ENCODE results near the gene PLEKHO2. TPM values are rescaled to one million over a fixed set of nuclear protein-coding genes. Genes with fewer than 3 reads are reported as not detected.

Gene PLEKHO2
- polyA plus RNA-seq, 3 donors: 54.1 to 93.5 (median 78.0) TPM

DNA sequence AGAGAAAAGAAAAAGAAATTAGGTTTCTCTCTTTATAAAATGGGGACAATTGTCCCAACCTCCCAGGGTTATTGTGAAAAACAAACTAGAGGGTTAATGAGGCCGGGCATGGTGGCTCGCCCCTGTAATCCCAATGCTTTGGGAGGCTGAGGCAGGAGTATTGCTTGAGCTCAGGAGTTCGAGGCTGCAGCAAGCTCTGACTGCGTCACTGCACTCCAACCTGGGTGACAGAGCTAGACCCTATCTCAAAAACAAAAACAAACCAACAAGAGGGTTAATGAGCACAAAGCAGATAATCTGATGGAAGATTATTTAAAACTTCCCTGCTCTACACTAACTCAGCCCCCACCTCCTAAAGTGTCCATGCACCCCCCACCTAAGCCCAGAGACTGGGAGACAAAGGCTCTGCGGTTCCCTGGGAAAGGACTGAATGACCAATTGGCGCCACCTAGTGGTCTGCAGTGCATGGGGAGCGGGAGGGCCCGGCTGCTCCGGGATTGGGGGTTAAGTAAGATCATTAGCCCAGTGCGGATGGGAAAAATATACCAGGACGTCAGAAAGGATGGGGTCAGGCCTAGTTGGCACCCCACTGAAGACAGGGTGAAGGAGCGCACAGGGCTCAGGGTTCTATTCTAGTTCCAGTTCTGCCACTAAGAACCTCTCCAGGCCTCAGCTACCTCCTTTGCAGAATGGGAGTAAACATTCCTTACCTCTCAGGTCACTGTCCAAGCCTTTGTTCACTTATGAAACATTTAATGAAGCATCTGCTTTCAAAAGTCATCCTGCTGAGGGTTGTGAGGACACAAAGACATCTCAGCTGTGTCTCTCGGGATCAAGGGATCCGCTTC, 31.8 kb upstream of the PLEKHO2 start:
- intact Hi-C loops (cut with micrococcal nuclease): loop anchor here in 1 of 2 donors (10.0 kb wide), 1 partner anchor 75 kb away; no protein-coding TSS in a partner anchor

More for the DNA sequence above, 31.8 kb upstream of the PLEKHO2 start:
- Mint-ChIP-seq H3K4me1 (peaks cover 18% of the 10 kb centered on the region), H3K9me3 (no peaks in the 10 kb centered on the region), H3K36me3 (no peaks in the 10 kb centered on the region), H3K27ac (peak overlapping the region in 1 of 7 donors; percentile 58), H3K27me3 (ENCODE audit: low read depth in 3 of 3) (peaks cover 0 to 21% (median 16%) of the 10 kb centered on the region in 3 donors), H3K4me3 (peak overlapping the region in 1 of 2 donors; percentile 48)
- no peak overlapping the region for H3K9ac ChIP-seq (ENCODE audit: insufficient read depth, low read length, poor library complexity, severe bottlenecking)
- H2AFZ ChIP-seq (ENCODE audit: insufficient read depth, low read depth, low read length, poor library complexity, severe bottlenecking): no peak overlapping the region
- H3K4me3 ChIP-seq (replicated peaks in 1 of 3; ENCODE audit: low read depth in 2 of 3, low read length in 3 of 3): no peak overlapping the region
- H3K4me1 ChIP-seq (ENCODE audit: control insufficient read depth in 1 of 2, insufficient read depth in 2 of 2, low read length in 2 of 2): peaks cover 3 to 9% of the 10 kb centered on the region in 2 donors
- H3K79me2 ChIP-seq (ENCODE audit: insufficient read depth, low read length): no peaks in the 10 kb centered on the region
- H3K27me3 ChIP-seq (ENCODE audit: control insufficient read depth in 2 of 2, insufficient read depth in 2 of 2, low read length in 2 of 2): peaks cover 0 to 4% of the 10 kb centered on the region in 2 donors
- WGBS (ENCODE audit: insufficient coverage): 11% methylated on average over 8 of the region's 14 CpGs
- peak; percentile 44 to 70 (median 70) for DNase-seq
- H3K27ac ChIP-seq (ENCODE audit: low read depth in 1 of 2, low read length in 2 of 2): no peak overlapping the region
- H3K36me3 ChIP-seq (replicated peaks in 1 of 2; ENCODE audit: control insufficient read depth in 1 of 2, insufficient read depth in 2 of 2, low read length in 2 of 2): no peaks in the 10 kb centered on the region
- H3K9me3 ChIP-seq (replicated peaks in 1 of 2; ENCODE audit: control insufficient read depth in 1 of 2, insufficient read depth in 1 of 2, low read length in 2 of 2): no peaks in the 10 kb centered on the region
- TF ChIP-seq, protein P1, sequence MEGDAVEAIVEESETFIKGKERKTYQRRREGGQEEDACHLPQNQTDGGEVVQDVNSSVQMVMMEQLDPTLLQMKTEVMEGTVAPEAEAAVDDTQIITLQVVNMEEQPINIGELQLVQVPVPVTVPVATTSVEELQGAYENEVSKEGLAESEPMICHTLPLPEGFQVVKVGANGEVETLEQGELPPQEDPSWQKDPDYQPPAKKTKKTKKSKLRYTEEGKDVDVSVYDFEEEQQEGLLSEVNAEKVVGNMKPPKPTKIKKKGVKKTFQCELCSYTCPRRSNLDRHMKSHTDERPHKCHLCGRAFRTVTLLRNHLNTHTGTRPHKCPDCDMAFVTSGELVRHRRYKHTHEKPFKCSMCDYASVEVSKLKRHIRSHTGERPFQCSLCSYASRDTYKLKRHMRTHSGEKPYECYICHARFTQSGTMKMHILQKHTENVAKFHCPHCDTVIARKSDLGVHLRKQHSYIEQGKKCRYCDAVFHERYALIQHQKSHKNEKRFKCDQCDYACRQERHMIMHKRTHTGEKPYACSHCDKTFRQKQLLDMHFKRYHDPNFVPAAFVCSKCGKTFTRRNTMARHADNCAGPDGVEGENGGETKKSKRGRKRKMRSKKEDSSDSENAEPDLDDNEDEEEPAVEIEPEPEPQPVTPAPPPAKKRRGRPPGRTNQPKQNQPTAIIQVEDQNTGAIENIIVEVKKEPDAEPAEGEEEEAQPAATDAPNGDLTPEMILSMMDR (IDR thresholded peaks at IDR 0.05): peak; percentile 95
- no peaks in the 10 kb centered on the region for H4K20me1 ChIP-seq (ENCODE audit: insufficient read depth, low read length)
- H3K4me2 ChIP-seq (replicated peaks; ENCODE audit: extremely low read depth, low read length, poor library complexity, severe bottlenecking): no peak overlapping the region

Measured in CD14-positive monocyte (primary cell).